ENCODE measurements around the gene NFATC3. TPM values are rescaled to one million over a fixed set of nuclear protein-coding genes. Genes with fewer than 3 reads are reported as not detected.
"Not testable (repeated sequence)": the region's sequence is repeated elsewhere in the genome, so short reads cannot be mapped to it uniquely, and the experiment has no call there.

Gene NFATC3
- total and polyA plus RNA-seq, 4 donors: 9.7 to 21.2 (median 16.8) TPM

DNA sequence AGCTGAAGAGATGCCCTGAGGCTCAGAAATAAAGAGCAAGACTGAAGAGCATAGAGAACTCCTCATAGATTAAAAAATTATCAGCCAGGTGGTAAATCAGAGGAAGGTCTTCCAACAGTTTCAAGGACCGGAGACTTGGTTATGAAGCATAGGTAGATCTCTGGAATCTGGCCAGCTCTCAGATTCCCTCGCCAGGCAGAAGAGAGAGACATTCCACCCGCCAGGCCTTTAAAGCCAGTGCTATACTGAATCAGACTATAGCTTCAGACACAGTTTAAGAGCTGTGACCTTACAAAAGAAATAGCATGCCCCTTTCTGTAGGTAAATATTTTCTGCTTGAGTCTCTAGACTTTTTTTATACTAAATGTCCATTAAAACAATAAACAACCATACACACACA lies 70.3 kb downstream of the NFATC3 start (continued):
- TF ChIP-seq, protein P1, sequence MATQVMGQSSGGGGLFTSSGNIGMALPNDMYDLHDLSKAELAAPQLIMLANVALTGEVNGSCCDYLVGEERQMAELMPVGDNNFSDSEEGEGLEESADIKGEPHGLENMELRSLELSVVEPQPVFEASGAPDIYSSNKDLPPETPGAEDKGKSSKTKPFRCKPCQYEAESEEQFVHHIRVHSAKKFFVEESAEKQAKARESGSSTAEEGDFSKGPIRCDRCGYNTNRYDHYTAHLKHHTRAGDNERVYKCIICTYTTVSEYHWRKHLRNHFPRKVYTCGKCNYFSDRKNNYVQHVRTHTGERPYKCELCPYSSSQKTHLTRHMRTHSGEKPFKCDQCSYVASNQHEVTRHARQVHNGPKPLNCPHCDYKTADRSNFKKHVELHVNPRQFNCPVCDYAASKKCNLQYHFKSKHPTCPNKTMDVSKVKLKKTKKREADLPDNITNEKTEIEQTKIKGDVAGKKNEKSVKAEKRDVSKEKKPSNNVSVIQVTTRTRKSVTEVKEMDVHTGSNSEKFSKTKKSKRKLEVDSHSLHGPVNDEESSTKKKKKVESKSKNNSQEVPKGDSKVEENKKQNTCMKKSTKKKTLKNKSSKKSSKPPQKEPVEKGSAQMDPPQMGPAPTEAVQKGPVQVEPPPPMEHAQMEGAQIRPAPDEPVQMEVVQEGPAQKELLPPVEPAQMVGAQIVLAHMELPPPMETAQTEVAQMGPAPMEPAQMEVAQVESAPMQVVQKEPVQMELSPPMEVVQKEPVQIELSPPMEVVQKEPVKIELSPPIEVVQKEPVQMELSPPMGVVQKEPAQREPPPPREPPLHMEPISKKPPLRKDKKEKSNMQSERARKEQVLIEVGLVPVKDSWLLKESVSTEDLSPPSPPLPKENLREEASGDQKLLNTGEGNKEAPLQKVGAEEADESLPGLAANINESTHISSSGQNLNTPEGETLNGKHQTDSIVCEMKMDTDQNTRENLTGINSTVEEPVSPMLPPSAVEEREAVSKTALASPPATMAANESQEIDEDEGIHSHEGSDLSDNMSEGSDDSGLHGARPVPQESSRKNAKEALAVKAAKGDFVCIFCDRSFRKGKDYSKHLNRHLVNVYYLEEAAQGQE (IDR thresholded peaks at IDR 0.05): no peak
- TF ChIP-seq EGR1 (IDR thresholded peaks at IDR 0.05; ENCODE audit: low read depth in 2 of 2) (no peak), YY1 (IDR thresholded peaks at IDR 0.05) (no peak), RXRA (IDR thresholded peaks at IDR 0.05) (no peak), JUND (IDR thresholded peaks at IDR 0.05) (no peak), HNF4G (IDR thresholded peaks at IDR 0.05) (no peak), FOXA2 (IDR thresholded peaks at IDR 0.05) (no peak)
- TF ChIP-seq, protein P2, sequence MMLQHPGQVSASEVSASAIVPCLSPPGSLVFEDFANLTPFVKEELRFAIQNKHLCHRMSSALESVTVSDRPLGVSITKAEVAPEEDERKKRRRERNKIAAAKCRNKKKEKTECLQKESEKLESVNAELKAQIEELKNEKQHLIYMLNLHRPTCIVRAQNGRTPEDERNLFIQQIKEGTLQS (IDR thresholded peaks at IDR 0.05): no peak

DNA sequence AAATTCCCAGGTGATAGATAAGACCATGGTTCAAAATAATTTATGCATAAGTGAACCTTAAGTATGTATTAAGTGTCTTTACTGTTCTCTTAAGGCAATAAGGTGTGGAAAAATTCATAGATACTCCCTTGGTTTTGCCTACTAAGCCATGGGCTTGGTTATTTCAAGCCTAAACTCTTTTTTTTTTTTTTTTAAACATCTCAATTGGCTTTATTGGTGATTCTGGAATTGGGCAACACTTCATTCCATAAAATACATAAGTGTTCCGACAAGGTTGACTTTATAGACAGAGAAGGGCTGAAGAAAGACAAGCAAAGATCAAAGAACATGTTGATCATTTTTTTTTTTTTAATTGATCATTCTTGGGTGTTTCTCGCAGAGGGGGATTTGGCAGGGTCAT lies 77.2 kb downstream of the NFATC3 start:
- Histone ChIP-seq H3K36me3 (ENCODE audit: control insufficient read depth in 4 of 4, insufficient read depth in 3 of 4, low read depth in 1 of 4, low read length in 3 of 4) (peaks cover 3 to 25% (median 16%) of the 10 kb centered on the region in 4 donors), H3K9ac (ENCODE audit: low read depth in 1 of 2, low read length in 2 of 2) (no peak overlapping the region), H3K27ac (ENCODE audit: low read depth in 1 of 2, low read length in 2 of 2) (no peak overlapping the region), H3K9me3 (ENCODE audit: control insufficient read depth in 4 of 4, low read length in 3 of 4) (no peaks in the 10 kb centered on the region), H3K27me3 (ENCODE audit: control insufficient read depth in 4 of 4, insufficient read depth in 4 of 4, low read length in 3 of 4) (no peaks in the 10 kb centered on the region), H3K4me1 (ENCODE audit: control insufficient read depth in 4 of 4, insufficient read depth in 4 of 4, low read length in 3 of 4) (no peaks in the 10 kb centered on the region), H3K4me3 (ENCODE audit: low read depth in 1 of 3, low read length in 3 of 3) (no peak overlapping the region)
- TF ChIP-seq TAF1 (conservative IDR thresholded peaks at IDR 0.05) (no peak), RAD21 (IDR thresholded peaks at IDR 0.05) (no peak), SP1 (IDR thresholded peaks at IDR 0.05) (no peak)
- TF ChIP-seq, protein P2 (IDR thresholded peaks at IDR 0.05): no peak
- TF ChIP-seq, protein P3, sequence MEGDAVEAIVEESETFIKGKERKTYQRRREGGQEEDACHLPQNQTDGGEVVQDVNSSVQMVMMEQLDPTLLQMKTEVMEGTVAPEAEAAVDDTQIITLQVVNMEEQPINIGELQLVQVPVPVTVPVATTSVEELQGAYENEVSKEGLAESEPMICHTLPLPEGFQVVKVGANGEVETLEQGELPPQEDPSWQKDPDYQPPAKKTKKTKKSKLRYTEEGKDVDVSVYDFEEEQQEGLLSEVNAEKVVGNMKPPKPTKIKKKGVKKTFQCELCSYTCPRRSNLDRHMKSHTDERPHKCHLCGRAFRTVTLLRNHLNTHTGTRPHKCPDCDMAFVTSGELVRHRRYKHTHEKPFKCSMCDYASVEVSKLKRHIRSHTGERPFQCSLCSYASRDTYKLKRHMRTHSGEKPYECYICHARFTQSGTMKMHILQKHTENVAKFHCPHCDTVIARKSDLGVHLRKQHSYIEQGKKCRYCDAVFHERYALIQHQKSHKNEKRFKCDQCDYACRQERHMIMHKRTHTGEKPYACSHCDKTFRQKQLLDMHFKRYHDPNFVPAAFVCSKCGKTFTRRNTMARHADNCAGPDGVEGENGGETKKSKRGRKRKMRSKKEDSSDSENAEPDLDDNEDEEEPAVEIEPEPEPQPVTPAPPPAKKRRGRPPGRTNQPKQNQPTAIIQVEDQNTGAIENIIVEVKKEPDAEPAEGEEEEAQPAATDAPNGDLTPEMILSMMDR (IDR thresholded peaks at IDR 0.05; ENCODE audit: low read depth, low read length, missing input control): no peak
- TF ChIP-seq, protein P4, sequence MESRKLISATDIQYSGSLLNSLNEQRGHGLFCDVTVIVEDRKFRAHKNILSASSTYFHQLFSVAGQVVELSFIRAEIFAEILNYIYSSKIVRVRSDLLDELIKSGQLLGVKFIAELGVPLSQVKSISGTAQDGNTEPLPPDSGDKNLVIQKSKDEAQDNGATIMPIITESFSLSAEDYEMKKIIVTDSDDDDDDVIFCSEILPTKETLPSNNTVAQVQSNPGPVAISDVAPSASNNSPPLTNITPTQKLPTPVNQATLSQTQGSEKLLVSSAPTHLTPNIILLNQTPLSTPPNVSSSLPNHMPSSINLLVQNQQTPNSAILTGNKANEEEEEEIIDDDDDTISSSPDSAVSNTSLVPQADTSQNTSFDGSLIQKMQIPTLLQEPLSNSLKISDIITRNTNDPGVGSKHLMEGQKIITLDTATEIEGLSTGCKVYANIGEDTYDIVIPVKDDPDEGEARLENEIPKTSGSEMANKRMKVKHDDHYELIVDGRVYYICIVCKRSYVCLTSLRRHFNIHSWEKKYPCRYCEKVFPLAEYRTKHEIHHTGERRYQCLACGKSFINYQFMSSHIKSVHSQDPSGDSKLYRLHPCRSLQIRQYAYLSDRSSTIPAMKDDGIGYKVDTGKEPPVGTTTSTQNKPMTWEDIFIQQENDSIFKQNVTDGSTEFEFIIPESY (IDR thresholded peaks at IDR 0.05): no peak
- WGBS: 70% methylated on average over 2 of the region's 2 CpGs
- no peak for DNase-seq (ENCODE audit: low spot score)

DNA sequence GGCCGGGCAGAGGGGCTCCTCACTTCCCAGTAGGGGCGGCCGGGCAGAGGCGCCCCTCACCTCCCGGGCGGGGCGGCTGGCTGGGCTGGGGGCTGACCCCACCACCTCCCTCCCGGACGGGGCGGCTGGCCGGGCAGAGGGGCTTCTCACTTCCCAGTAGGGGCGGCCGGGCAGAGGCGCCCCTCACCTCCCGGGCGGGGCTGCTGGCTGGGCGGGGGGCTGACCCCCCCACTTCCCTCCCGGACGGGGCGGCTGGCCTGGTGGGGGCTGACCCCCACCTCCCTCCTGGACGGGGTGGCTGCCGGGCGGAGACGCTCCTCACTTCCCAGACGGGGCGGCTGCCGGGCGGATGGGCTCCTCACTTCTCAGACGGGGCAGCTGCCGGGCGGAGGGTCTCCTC lies 78.1 kb downstream of the NFATC3 start:
- not testable (repeated sequence) for H3K9ac ChIP-seq (ENCODE audit: low read depth in 1 of 2, low read length in 2 of 2); H3K27ac ChIP-seq (ENCODE audit: low read depth in 1 of 2, low read length in 2 of 2); H3K9me3 ChIP-seq (ENCODE audit: control insufficient read depth in 4 of 4, low read length in 3 of 4); H3K4me1 ChIP-seq (ENCODE audit: control insufficient read depth in 4 of 4, insufficient read depth in 4 of 4, low read length in 3 of 4); DNase-seq (ENCODE audit: low spot score); H3K27me3 ChIP-seq (ENCODE audit: control insufficient read depth in 4 of 4, insufficient read depth in 4 of 4, low read length in 3 of 4); H3K4me3 ChIP-seq (ENCODE audit: low read depth in 1 of 3, low read length in 3 of 3)
- H3K36me3 ChIP-seq (ENCODE audit: control insufficient read depth in 4 of 4, insufficient read depth in 3 of 4, low read depth in 1 of 4, low read length in 3 of 4): peaks cover 5 to 26% (median 13%) of the 10 kb centered on the region in 4 donors
- 96% methylated on average over 30 of the region's 31 CpGs for WGBS

All from liver (tissue), 9 donors.